GM21529 (cell line): ENCODE data around the gene YEATS4.

Experiments used
- ATAC-seq: cut with Tn5 transposase; IDR thresholded peaks from one replicate; pipeline ENCODE4 v1.9.1; 2021; ENCODE audit not compliant: unreplicated experiment

The YEATS4 gene

DNA sequence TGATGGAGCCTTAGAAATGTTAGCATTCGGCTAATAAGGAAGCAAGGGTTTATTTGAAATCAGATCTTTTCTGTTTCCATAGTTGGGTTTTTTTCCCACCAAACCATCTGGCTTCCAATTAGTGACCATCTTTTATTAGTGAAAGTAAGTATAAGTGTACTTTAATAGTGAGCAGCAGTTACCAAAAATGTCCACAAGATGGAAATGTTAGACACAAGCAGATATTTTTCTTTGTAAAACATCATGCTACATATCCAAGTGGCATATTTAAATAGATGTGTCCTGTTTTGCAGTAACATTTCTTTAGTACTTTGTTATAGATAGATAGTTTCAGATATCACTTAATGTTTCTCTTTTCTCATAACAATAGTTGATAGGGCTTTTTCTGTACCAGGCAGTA, 28.8 kb downstream of the YEATS4 start:
- no peak for ATAC-seq

DNA sequence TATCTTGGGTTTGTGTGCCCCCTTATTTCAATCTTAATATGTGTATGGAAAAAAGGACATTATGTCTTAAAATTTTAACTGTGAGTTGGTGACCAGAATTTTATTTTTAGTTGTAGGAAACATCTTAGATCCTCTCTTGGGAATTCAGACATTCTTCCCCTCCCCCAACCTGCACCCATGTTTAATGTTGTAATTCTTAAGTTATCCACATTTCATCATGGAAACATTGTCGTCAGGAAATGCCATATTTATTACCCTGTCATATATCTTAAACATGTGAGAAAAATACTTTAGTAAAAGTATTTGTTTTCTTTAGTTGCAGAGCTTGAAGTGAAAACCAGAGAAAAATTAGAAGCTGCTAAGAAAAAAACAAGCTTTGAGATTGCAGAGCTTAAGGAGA, 30.3 kb downstream of the YEATS4 start:
- ATAC-seq: no peak

DNA sequence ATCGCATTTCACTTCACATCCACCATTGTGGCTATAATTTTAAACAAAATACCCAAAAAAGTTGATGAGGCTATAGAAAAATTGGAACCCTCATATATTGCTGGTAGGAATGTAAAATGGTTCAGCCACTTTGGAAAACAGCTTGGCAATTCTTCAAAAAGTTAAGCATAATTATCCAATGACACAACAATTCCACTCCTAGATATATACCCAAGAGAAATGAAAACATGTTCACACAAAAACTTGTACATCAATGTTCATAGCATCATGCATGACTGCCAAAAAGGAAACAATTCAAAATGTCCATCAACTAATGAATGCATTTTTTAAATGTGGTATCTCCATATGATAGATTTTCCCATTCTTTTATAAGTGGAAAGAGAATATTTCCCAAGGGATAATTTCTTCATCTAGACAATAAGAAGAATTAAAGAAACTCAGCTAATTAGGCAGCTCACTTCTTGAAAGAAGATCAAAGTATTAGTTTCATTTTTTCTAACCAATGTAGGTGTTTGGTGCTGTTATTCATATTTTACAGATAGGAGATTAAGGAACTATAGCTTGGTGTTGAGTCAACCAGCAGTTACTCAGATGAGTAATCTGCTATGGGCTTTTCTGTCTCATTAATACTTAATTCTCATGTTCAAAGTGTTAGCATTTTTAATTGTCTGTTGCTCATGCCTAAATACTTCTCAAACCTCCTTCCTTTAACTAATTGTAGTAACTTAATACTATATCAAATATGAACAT, 32.8 kb downstream of the YEATS4 start:
- ATAC-seq: peak; percentile 74

DNA sequence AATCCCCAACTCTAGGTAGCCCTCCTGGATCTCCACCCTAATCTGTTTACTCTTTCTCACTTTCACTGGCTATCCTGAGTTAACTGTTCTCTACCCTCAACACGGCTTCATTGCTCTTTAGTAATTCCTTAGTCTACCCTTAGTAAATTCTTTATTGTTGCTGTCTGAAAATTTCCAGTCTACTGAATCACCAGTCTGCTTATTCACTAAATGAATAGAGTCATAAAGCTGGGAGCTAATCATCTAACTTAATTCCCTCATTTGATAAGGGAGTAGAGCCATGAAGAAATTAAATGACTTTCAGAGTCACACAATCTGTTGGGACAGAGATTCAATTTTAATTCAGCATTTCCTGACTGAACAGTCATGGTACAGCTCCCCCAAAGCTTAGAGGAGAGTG, 36.5 kb downstream of the YEATS4 start:
- no peak for ATAC-seq

DNA sequence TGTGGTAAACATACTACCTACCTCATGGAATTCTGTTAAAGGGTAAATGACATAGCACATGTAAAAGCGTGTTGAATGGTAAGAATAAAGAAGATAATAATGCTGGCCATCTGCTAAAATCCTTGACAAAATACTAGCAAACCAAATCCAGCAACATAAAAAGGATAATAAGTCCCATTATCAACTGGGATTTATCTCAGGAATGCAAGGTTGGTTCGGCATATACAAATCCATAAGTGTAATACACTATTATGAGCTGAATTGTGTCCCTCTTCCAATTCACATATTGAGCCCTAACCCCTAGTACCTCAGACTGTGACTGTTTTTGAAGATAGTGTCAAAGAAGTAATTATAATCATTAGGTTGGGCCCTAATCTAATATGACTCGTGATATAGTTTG, 37.4 kb downstream of the YEATS4 start:
- no peak for ATAC-seq

DNA sequence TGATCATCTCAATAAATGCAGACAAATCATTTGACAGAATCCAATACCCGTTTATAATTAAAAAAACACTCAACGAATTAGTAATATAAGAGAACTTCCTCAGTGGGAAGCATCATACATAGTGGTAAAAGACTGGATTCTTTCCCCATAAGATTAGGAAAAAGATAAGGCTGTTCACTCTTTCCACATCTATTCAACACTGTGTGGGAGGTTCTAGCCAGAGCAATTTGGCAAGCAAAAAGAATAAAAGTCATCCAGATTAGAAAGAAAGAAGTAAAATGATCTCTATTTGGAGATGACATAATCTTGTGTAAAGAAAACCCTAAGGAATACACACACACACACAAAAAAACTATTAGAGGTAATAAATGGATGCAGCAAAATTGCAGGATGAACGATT, 38.4 kb downstream of the YEATS4 start:
- no peak for ATAC-seq

DNA sequence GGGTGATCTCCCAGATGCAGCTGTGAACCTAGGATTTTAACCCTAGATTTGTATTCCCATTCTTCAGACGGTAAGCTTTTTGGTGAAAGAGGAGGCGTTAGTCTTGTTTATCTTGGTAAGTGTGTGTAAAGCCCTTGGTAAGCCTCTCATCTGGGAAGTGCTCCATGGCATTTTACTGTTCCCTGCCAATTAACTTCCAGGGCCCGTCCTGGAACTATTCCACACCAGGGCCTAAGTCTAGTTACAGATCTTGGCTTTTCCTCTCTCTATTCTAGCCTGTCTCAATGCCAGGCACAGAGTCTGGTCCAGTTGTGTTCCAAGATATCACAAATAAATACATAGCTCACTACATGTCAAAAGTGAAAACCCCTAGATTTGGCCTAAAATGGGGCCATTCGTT, 42.4 kb downstream of the YEATS4 start:
- no peak for ATAC-seq

DNA sequence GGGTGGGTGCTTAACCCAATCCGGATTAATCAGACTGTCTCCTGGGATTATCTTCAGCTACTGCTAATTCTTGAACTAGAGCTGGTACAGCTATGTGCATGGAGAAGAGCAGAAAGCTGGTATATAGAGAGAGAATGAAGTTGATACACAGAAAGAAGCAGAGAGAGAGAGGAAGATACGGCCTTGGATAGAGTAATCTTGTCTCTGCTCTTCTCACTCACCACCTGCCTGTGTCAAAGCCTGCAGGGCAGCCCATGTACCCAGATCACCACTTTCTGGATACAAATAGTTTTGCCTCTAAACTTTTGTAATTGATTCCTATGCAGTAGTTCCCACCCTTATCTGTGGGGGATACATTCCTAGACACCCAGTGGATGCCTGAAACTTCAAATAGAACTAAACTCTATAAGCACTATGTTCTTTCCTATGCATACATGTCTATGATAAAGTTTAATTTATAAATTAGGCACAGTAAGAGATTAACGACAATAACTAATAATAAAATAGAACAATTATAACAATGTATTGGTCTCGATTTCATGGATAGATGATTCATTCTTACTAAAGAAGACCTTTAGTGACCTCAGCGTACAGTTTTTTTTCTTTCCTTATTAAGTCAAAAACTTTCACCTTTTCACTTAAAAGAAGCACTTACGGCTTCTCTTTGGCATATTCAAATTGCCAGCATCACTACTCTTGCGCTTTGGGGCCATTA, 45.5 kb downstream of the YEATS4 start:
- no peak for ATAC-seq

DNA sequence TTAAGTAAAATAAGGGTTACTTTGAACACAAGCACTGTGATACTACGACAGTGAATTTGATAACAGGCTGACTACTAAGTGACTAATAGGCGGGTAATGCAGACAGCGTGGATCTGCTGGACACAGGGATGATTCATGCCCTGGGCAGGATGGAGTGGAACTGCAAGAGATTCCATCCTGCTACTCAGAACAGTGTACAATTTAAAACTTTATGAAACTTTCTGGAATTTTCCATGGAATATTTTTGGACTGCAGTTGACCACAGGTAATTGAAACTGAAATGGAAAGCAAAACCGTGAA, 46.0 kb downstream of the YEATS4 start:
- ATAC-seq: no peak

DNA sequence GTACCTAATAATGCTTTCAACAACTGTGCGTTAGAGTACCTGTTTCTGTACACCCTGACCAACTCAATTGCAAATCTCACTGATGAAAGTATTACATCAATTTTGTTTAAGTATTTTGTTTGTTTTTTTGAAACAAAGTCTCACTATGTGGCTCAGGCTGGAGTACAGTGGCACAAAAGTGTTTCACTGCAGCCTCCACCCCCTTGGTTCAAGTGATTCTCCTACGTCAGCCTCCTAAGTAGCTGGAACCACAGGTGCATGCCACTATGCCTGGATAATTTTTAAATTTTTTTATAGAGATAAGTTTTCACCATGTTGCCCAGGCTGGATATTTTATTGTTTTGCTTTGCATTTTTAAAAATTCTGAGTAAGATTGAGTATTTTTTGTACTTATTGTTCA, 46.7 kb downstream of the YEATS4 start:
- no peak for ATAC-seq

DNA sequence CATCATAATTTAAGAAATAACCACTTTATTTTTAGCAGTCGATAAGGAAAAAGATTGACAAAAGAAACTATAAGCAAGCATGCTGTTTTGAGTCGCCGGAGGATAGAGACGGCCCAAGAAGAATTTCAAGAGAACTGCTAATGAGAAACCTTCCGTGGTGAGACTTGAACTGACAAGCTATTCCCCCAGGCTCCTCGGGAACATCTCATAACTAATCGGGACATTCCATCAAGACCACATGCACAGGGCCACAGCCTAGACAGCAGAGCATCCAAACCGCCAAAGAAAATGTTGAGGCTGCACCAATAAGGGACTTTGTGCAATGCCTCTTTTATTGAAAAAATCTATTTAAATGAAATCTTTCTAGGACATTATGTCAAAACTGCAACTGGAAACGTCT, 51.0 kb downstream of the YEATS4 start:
- ATAC-seq: no peak

DNA sequence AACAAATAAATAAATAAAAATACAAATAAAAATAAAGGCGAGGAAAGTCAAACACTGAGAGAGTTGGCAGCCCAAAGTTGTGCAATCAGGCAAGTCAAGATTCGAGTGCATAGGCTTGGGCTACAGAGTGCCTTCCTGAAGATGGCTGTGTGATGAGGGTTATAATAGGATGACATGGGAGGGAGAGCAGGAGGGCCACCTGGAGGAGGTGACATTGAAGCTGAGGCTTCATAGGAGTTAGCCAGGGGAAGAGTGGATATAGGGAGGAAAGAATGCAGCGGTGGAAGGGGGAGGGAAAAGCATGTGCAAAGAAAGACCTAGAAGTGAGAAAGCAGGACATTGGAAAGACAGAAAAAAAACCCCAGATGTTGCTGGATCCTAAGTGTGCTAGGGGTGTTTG, 53.1 kb downstream of the YEATS4 start:
- ATAC-seq: no peak

DNA sequence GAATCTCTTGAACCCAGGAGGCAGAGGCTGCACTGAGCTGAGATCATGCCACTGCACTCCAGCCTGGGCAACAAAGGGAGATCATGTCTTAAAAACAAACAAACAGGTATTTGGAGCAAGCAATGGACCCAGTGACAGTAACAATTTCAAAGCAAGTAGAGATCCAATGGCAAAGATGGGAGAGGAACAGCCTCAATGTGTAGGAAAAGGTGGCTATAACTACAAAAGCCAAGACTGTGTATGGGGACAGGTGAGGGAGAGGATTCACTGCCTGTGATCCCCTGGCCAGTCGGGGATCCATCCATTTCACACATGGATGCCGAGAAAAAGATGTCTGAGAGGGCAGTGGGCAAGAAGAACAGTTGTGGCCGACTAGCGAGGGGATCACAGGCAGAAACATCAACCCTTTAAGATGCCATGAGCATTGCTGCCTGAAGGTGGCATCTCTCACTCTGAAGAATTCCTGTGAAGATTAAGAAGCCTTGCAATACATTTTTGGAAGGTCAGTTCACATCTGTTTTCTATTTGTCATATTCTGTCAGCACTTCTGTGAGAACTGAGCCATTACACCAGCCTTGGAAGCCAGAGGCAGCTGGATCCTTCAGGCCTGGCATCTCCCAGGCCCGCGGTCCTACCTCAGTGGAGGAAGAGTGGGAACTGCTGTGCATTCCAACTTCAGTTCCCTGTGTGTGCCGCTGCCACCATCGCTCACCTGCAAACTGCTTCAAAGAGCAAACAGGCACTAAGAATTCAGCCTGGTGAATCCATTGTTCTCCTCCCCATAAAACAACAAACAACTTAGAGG, 56.1 kb downstream of the YEATS4 start:
- no peak for ATAC-seq

DNA sequence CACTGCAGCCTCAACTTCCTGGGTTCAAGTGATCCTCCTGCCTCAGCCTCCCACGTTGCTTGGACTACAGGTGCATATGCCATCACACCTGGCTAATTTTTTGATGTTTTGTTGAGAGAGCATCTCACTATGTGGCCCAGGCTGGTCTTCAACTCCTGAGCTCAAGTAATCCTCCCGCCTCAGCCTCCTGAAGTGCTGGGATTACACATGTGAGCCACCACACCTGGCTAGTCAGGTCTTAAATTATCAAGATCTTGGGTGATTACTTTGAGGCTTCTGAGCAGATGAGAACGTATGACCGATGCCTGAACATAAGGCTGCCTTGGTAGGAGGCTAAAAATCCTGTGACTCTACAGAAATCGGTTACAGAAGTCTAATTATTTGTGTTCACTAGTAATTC, 57.7 kb downstream of the YEATS4 start:
- ATAC-seq: no peak

DNA sequence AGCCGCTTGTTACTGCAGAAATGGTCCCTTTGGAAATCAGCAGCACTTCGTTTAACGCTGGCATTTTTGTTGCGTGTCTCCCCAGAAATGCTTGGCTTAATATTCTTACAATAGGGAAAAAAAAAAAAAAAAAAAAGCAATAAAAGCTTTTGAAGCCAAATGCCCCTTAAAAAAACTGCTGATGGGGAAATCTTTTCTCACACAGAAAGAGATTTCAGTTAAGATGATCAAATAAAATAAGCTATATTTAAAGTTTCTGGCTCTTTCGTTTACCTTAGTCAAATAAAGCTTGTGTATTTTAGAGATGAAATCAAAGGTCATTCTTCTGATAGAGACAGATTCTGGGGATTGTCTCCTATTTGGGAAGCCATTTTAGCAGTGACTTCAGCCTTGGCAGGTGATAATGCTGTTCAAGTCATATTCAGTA, 58.2 kb downstream of the YEATS4 start:
- no peak for ATAC-seq

DNA sequence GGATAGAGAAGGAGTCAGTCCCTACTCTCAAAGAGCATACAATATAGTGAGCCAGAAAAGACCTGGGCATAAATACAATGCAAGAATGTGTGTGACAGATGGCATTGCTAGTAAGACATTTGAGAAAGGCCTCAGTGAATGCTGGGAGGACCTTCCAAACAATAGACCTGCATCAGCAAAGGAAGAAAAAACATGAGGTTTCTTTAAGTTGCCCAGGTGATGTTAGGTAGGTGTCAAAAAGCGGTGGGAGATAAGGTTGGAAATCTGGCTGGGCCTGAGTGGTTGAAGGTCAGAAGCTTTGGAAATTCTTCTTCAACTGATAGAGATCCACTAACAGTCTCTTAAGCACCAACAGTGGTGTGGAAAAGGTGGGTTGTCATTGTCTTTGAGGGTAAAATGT, 60.2 kb downstream of the YEATS4 start:
- ATAC-seq: no peak

DNA sequence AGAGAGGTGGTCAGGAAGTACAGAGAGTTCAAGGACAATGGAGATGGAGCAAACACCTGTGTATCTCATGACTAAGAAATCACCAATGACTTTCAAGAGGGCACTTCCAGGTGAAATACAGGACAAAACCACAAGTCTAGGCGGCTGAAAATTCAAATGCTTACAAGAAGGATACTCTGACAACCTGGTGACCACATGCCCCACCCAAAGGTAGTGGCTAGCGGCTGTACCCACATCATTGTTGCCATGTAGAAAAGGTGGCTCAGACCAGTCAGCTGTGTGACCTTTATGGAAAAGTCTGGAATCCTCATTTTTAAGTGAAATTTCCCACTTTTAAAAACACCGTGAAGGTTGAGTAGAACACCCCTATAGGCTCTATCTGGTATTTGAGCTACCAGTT, 62.0 kb downstream of the YEATS4 start:
- no peak for ATAC-seq

DNA sequence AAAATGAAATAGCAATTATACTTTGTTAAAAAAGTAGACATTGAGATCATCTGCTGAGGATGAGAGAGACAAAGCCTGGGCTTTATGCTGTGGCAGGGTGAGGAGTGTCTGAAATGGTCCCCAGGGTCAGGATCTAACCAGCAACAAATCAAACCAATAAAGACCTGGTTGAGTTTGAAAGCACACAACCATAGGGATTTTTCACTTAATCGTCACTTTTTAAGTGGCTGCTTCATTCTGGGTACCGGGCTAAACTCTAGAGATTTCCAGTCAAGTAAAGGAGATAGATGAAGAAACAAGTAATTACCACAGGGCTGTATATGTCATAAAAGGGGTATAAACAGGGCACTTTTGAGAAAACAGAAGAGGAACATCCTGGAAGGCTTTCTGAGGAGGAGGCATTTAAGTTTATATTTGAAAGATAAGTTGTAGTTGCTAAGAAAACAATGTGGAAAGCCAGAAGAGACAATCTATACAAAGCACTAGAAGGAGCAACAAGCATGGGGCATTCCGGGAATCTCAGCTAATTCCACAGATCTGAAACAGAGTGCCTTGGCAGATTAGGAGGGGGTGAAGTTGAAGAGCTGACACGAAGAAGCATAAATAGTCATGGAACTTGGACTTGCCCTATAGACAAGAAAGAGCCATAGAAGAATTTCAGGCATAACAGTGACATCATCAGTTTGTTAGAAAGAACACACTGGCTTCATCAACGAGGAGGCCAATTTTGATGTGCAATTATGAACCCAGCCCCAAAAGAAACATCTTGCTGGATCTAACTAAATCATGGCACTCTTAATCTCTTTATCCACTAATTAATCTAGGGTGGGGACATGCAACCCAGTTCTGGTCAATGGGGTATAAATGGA, 63.7 kb downstream of the YEATS4 start:
- no peak for ATAC-seq

DNA sequence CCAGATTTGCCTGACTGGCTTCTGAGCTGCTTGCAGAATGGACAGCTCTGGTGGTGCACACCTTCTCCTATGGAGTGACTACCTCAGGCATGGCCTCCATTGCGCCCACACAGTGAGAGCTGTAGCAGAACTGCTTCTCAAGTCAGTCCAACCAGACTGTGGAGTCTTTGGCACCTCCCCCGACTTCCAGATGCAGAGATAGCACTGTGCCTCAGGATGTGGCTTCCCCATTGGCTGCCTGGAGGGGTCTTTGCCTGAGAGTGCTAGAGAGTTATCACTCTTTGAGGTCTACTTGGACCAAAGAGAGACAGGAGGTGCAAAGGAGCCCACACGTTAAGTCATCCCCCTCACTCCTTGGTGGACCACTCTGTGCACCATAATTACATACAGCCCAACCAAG, 65.9 kb downstream of the YEATS4 start:
- ATAC-seq: no peak

DNA sequence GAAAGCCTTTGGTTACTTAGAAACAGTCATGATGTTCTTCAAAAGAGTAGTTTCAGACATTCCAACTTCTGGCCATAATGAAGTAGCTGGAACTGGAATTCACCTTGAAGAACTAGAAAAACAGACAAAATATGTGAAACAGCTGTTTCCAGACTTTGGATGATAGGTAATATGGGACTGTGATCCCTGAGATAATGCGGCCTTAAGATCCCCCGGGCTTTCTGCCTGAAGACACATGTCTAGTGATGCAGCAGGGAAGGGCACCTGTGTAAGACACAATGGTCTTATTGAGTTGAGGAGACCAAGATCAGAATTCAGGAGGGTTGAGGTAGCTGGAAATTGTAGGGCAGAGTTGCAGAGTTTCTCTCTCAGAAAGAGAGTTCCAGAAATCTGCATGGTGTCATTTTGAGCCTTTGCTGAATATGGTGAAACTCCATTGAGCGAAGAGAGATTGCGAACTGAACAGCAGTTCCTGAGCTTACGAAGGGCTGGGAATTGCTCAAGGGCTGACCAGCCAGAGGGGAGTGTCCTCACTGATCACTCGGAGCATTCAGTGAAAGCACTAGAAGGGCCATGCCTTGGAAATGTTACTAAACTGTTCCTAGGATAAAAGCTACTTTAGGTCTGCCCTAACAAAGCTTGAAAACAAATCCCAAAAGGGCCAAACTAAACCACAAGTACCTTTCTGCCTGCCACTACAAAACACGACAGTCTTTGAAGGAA, 69.0 kb downstream of the YEATS4 start:
- ATAC-seq: no peak
